Activated B cell treated with CpG ODN at 0.5 μM for 24 hours (primary cell): ENCODE measurements around the gene HRH2. TPM values are rescaled to one million over a fixed set of nuclear protein-coding genes. Genes with fewer than 3 reads are reported as not detected.

Experiments used
- ATAC-seq: fragments of 200-7000 bp; cut with Tn5 transposase; one replicate; pipeline ENCODE4 v1.10.0; 2021; ENCODE audit warnings: low read depth, mild to moderate bottlenecking, moderate library complexity
- CTCF ChIA-PET: fragments of 350-600 bp; sonication (Branson Sonifier 250); formaldehyde crosslinking; loops from one replicate; lab custom pipeline; 2021; ENCODE audit warnings: antibody characterized with exemption; lab: Charles Lee
- POLR2A ChIA-PET: fragments of 350-600 bp; sonication (Branson Sonifier 250); formaldehyde crosslinking; loops from one replicate; lab custom pipeline; 2021; ENCODE audit warnings: antibody characterized with exemption; lab: Charles Lee
- DNase-seq: peaks from one replicate; pipeline ENCODE4 v3.0.0; 2022
- H3K27ac Mint-ChIP-seq: one replicate; pipeline ENCODE4 v1.8.0; 2020; ENCODE audit warnings: mixed read lengths
- H3K27me3 Mint-ChIP-seq: one replicate; pipeline ENCODE4 v1.8.0; 2021; ENCODE audit warnings: mixed read lengths
- H3K36me3 Mint-ChIP-seq: one replicate; pipeline ENCODE4 v1.8.0; 2021; ENCODE audit warnings: low read depth, mixed read lengths
- H3K4me1 Mint-ChIP-seq: one replicate; pipeline ENCODE4 v1.8.0; 2021; ENCODE audit warnings: mixed read lengths
- H3K4me3 Mint-ChIP-seq: one replicate; pipeline ENCODE4 v1.8.0; 2020; ENCODE audit warnings: mild to moderate bottlenecking, mixed read lengths
- H3K9me3 Mint-ChIP-seq: one replicate; pipeline ENCODE4 v1.8.0; 2020; ENCODE audit warnings: mixed read lengths
- intact Hi-C: fragments of 100-400 bp; cut with micrococcal nuclease; formaldehyde crosslinking; loops from one replicate; pipeline ENCODE4 v1.15.1; 2024
- total RNA-seq: library from RNA; stranded (reverse); gene quantifications from 2 replicates; pipeline ENCODE4 v1.2.3, GENCODE V29; 2022
- TF ChIP-seq, protein P1 (sequence below): fragments of 200-600 bp; IDR thresholded peaks from one replicate; pipeline ENCODE4 v1.8.0; 2022; ENCODE audit warnings: antibody characterized with exemption, mild to moderate bottlenecking

Gene HRH2
- total RNA-seq, 1 donor from 2014 or later, result not detected

DNA sequence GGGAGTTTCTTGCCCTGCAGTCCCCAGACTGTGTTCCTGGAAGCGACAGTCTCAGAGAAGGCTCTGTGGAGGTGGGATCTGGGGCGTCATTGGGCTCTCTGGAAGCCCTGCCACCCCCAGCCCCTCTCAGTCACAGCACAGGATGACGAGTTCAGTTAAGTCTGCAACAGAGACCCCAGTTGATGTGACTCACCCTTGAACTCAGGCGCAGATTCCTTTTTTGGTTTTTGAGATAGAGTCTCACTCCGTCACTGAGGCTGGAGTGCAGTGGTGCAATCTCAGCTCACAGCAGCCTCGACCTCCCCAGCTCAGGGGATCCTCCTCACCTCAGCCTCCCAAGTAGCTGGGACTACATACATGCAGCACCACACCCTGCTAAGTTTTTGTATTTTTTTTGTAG, 8.3 kb downstream of the HRH2 start:
- DNase-seq (no peak), ATAC-seq (no peak)
- Mint-ChIP-seq H3K4me3 (no peak overlapping the region), H3K36me3 (no peaks in the 10 kb centered on the region), H3K27me3 (peaks cover 13% of the 10 kb centered on the region), H3K9me3 (no peaks in the 10 kb centered on the region), H3K4me1 (no peaks in the 10 kb centered on the region), H3K27ac (no peak overlapping the region)
- ChIA-PET CTCF (no interaction called here), POLR2A (no interaction called here)
- TF ChIP-seq, protein P1, sequence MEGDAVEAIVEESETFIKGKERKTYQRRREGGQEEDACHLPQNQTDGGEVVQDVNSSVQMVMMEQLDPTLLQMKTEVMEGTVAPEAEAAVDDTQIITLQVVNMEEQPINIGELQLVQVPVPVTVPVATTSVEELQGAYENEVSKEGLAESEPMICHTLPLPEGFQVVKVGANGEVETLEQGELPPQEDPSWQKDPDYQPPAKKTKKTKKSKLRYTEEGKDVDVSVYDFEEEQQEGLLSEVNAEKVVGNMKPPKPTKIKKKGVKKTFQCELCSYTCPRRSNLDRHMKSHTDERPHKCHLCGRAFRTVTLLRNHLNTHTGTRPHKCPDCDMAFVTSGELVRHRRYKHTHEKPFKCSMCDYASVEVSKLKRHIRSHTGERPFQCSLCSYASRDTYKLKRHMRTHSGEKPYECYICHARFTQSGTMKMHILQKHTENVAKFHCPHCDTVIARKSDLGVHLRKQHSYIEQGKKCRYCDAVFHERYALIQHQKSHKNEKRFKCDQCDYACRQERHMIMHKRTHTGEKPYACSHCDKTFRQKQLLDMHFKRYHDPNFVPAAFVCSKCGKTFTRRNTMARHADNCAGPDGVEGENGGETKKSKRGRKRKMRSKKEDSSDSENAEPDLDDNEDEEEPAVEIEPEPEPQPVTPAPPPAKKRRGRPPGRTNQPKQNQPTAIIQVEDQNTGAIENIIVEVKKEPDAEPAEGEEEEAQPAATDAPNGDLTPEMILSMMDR, result no peak
- intact Hi-C loops, result no loop called here

DNA sequence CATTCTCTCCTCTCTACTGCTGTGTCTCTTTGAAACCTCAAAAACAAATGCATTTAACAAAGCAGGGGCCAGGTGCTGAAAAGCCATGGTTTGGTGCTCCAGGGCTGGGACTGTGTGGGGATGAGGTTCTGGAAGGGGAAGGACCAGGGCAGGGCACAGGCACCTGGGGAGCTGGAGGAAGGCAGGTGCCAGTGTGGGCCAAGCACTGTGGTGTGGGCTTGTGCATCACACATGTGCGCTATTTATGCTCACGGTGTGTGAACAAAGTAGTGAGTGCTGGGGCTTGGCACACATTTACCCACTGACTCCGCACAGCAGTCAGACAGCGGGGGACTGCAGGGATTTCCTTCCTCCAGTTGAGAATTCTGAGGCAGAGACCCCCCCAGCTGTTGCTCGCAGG, 10.1 kb downstream of the HRH2 start:
- CTCF ChIA-PET, result no interaction called here
- no peak overlapping the region for H3K4me3 Mint-ChIP-seq

DNA sequence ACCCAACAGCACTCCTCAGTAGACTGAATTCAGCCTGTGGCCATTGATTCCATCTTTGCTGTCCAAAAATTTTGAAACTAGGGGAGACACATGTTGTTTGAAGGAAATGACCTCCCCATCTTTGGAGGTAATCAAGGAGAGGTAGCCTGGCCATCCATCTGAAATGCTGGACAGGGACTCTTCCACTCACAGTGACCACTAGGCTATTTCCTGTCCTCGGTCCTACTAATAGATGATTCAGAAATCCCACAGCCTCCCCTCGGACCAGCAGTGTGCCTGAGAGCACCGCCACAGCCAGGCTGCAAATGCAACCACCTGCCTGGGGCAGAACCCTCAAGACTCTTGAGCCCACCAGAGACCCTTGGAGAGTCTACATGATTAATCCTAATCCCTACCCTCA, 12.5 kb downstream of the HRH2 start:
- Mint-ChIP-seq H3K27me3 (peaks cover 4% of the 10 kb centered on the region), H3K27ac (no peak overlapping the region), H3K36me3 (no peaks in the 10 kb centered on the region), H3K9me3 (no peaks in the 10 kb centered on the region), H3K4me3 (no peak overlapping the region), H3K4me1 (no peaks in the 10 kb centered on the region)
- ATAC-seq (no peak), DNase-seq (no peak)
- ChIA-PET CTCF (no interaction called here), POLR2A (no interaction called here)
- TF ChIP-seq, protein P1, result no peak
- intact Hi-C loops, result no loop called here

More for the DNA sequence above, 10.1 kb downstream of the HRH2 start:
- Mint-ChIP-seq H3K27ac (no peak overlapping the region), H3K36me3 (no peaks in the 10 kb centered on the region), H3K9me3 (no peaks in the 10 kb centered on the region), H3K27me3 (peaks cover 9% of the 10 kb centered on the region), H3K4me1 (no peaks in the 10 kb centered on the region)
- POLR2A ChIA-PET, result no interaction called here
- ATAC-seq, result no peak
- intact Hi-C loops, result no loop called here
- no peak for DNase-seq
- TF ChIP-seq, protein P1, result no peak

DNA sequence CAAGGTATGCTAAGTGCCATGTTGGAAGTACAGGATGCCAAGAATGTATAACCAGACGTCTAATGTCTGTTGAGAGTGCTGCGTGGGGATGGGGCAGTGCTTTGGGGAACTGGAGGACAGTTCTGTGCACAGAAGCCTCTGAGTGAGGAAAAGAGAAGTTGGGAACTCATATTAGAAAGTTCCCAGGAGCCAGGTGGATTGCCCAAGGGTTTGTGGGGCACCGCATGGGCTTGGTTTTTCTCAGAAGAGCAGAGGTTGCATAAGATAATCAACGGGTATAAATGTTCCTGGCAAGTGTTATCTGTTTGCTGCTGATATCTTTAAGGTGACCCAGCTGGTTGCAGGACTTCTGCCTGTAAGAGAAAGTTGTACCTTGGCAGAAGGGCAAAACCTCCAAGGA, 13.1 kb downstream of the HRH2 start:
- H3K4me3 Mint-ChIP-seq, result no peak overlapping the region
- ChIA-PET CTCF (no interaction called here), POLR2A (no interaction called here)
- intact Hi-C loops, result no loop called here
- no peaks in the 10 kb centered on the region for H3K9me3 Mint-ChIP-seq
- H3K4me1 Mint-ChIP-seq, result no peaks in the 10 kb centered on the region
- DNase-seq, result no peak
- peaks cover 4% of the 10 kb centered on the region for H3K27me3 Mint-ChIP-seq
- H3K27ac Mint-ChIP-seq, result no peak overlapping the region
- no peak for ATAC-seq
- TF ChIP-seq, protein P1, result no peak
- H3K36me3 Mint-ChIP-seq, result no peaks in the 10 kb centered on the region

DNA sequence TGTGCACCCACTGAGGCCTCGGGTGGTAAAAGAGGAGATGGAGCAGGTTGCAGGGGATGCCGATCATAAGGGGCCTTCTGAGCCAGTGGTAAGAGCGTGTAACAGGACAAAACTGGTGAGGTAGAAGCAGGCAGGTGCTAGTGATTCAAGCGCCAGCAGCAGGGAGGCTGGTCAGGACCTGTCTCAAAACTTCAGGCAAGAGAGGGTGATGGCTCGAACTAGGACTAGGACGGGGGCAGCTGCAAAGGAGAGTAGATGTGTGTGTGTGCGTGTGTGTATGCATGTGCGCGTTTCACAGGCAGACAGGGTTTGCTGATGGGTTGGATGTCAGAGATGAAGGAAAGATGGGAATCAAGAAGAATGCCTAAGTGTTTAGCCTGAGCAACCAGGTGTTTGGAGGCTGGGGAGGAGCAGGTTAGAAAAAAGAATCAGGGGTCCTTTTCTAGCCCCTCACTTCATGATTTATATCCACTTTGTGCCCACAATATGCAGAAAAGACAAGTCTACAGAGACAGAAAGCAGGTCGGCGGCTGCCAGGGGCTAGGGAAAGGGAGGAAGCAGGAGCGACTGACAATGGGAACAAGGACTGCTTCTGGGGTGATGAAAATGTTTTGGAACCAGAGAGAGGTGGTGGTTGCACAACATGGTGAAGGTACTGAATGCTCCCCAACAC, 15.2 kb downstream of the HRH2 start:
- Mint-ChIP-seq H3K36me3 (no peaks in the 10 kb centered on the region), H3K27me3 (peaks cover 6% of the 10 kb centered on the region), H3K9me3 (no peaks in the 10 kb centered on the region), H3K4me3 (no peak overlapping the region), H3K4me1 (no peaks in the 10 kb centered on the region), H3K27ac (no peak overlapping the region)
- ChIA-PET POLR2A (no interaction called here), CTCF (no interaction called here)
- intact Hi-C loops, result no loop called here
- ATAC-seq (no peak), DNase-seq (no peak)
- TF ChIP-seq, protein P1, result no peak
